ENCODE results near the gene DNPH1. TPM values are rescaled to one million over a fixed set of nuclear protein-coding genes. Genes with fewer than 3 reads are reported as not detected.

The DNPH1 gene
- total RNA-seq, 1 donor from 2014 or later, result 80.4 TPM

GRCh38 chr6:43264599-43265145 lies 35.4 kb upstream of the DNPH1 start:
- ATAC-seq, result no peak

DNA sequence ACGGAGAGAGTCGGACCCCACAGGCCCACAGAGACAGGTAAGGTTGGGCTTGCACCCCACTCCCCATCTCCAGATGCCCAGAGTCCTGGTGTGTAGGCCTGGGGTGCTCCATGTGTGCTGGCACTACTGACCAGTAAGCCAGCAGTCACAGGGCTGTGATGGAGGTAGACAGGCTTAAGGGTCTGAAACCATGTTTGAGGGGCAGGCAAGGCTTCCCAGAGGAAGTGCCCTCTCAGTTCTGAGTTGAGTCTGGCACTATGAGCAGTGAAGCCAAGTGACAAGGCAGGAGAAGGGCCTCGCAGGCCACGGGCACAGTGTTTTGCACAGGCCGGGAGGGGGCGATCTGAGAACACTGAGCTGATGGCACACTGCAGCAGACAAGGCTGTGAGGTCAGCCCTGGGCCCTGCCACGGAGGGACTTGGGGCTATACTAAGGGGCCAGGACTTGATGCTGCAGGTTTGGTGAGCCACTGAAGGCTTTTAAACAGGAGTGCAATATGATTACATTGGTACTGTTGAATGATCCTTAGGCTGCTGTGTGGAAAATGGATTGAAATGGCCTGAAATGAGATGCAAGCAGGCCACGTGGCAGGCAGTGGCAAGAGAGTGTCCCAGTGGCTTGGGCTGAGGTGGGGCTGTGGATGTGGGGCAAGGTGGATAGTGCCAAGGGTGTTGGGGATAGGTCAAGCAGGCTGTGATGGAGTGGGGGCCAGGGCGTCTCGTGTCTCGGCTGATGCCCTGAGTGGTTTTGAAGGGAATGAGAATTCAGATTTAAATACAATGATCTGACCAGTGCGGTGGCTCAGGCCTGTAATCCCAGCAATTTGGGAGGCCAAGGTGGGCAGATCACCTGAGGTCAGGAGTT lies 34.3 kb upstream of the DNPH1 start:
- DNase-seq (ENCODE audit: low spot score) (peak; percentile 83), ATAC-seq (peak; percentile 54)

More at GRCh38 chr6:43264599-43265145, 35.4 kb upstream of the DNPH1 start:
- no peak for DNase-seq (ENCODE audit: low spot score)

GRCh38 chr6:43262780-43263313 lies 33.6 kb upstream of the DNPH1 start:
- ATAC-seq, result no peak
- no peak for DNase-seq (ENCODE audit: low spot score)

GRCh38 chr6:43262000-43262779 lies 32.9 kb upstream of the DNPH1 start:
- ATAC-seq (no peak), DNase-seq (ENCODE audit: low spot score) (no peak)

GRCh38 chr6:43261198-43261597 lies 31.9 kb upstream of the DNPH1 start:
- DNase-seq (ENCODE audit: low spot score) (no peak), ATAC-seq (no peak)

- no peak for DNase-seq (ENCODE audit: low spot score)
- ATAC-seq, result no peak
Observed at GRCh38 chr6:43260791-43261190, 31.5 kb upstream of the DNPH1 start.

- DNase-seq (ENCODE audit: low spot score), result no peak
- ATAC-seq, result no peak
Observed at GRCh38 chr6:43258807-43259686, 29.8 kb upstream of the DNPH1 start.

GRCh38 chr6:43258180-43258579 lies 28.9 kb upstream of the DNPH1 start:
- DNase-seq (ENCODE audit: low spot score), result no peak
- no peak for ATAC-seq

DNA sequence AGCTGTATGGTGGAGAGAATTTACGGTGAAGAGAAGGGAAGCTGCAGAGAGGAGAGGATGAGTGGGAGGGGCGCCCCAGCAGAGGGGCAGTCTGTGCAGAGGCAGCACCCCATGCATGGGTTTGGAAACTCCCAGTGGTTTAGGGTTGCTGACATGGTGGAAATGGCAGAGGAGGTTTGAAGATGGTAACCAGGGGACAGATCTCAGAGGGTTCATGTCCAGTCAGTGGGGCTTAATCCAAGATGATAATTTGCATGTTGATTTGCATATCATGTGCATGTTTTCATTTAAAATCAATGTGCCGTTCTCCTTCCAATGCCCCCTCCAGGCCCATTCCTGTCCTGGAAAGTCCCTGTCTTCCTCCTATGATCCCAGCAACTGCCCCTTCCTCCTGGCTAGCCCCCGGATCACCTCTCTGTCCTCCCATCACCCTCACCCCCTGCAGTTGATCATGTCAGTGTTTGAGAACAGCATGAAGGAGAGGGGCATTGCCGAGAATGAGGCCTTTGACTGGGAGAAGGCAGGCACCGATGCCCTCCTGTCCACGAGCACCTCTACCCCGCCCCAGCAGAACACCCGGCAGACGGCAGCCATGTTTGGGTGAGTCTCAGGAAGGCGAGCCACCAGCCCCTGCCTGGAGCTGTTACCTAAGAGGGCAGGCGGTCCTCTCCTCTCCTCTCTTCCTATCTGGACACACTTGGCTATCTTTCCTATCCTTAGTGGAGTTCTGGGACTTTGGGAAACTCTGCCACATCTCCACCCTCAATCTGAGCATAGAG lies 28.3 kb upstream of the DNPH1 start:
- no peak for DNase-seq (ENCODE audit: low spot score)
- no peak for ATAC-seq

- no peak for DNase-seq (ENCODE audit: low spot score)
- ATAC-seq, result no peak
Observed at GRCh38 chr6:43256670-43257366, 27.5 kb upstream of the DNPH1 start.

DNA sequence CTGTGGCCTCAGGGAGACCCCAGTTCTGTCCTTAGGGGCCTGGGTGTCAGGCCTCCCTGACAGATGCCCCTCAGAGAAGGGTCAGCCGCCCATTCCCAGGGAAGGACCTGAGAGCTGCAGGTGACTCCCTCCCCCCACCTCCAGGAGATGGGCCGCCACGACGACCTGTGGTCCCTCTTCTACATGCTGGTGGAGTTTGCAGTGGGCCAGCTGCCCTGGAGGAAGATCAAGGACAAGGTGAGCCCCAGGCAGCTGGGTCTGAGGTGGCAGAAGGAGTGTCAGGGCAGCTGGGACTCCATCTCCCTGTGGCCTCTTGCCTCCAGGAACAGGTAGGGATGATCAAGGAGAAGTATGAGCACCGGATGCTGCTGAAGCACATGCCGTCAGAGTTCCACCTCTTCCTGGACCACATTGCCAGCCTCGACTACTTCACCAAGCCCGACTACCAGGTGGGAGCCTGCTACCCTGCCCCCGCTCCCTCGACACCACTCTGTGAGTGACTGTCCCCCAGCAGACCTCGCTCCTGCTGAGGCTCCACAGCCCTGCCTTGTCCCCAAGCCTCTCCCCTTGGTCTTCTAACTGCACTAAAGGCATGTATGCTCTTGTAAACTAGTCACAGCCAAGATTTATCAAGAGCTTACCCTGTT lies 26.2 kb upstream of the DNPH1 start:
- no peak for ATAC-seq
- no peak for DNase-seq (ENCODE audit: low spot score)

DNA sequence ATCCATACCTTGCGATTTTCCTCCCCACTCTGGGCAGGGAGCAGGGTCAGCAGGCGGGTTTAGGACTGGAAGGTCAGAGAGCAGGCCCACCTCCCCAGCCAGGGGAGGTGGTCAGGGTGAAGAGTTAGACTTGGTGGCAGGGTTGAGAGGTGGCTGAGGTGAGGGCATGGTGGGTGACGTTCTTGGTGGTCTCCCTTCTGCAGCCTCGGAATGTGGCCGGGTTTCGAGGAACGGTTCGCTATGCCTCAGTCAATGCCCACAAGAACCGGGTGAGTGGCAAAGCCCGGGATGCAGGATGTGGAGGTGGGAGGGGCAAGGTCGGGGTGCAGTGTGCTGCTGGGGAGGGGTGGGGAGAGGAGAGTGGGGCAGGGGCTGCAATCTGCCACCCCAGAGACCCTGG lies 25.6 kb upstream of the DNPH1 start:
- no peak for ATAC-seq
- no peak for DNase-seq (ENCODE audit: low spot score)

DNA sequence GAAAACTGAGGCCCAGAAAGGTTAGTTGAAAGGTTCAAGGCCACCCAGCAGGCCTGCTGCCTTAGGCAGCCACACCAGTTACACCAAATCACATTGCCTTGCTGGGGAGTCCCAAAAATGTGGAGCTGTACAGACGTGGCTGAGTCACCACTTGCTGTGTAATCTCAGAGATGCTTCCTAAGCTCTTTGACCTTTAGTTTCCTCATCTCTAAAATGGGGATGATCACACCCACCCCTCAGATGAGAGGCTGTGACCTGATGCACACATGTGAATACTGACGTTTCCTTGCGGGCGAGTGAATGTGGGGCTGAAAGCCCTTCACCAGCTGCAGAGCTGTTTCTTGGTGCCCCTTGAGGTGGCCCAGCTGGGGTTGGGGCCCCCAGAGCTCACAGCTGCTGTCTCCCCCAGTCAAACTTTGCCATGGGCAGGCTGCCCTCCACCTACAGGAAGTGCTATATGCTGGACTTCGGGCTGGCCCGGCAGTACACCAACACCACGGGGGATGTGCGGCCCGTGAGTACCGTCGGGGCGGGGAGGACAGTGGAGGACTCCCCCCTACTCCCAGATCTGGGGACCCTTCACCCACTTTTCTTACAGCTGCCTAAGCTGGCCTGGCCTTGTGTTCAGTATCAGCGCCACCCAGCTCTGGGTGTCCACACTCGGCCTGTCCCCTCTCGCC lies 25.0 kb upstream of the DNPH1 start:
- no peak for ATAC-seq
- no peak for DNase-seq (ENCODE audit: low spot score)

- DNase-seq (ENCODE audit: low spot score), result no peak
- ATAC-seq, result no peak
Observed at GRCh38 chr6:43253401-43253800, 24.1 kb upstream of the DNPH1 start.

DNA sequence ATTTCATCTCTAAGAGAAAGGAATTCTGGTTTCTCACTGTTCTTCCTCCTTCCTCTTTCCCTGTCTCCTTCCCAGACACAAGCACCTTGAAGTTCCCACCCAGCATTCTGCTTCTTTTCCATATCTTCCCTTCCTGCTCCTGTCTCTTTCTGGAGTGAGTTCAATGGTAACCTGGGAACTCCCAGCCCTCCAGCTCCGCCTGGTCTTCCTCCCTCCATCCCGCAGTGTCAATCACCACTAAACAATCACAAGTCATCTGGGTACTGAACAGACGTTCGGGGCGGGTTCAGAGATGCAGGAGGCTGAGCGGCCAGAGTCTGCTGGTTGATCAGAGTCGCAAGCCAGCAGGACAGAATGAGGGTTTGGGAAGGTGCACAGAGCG lies 21.7 kb upstream of the DNPH1 start:
- ATAC-seq (no peak), DNase-seq (ENCODE audit: low spot score) (no peak)

- DNase-seq (ENCODE audit: low spot score), result no peak
- ATAC-seq, result no peak
Observed at GRCh38 chr6:43248791-43249190, 19.5 kb upstream of the DNPH1 start.

DNA sequence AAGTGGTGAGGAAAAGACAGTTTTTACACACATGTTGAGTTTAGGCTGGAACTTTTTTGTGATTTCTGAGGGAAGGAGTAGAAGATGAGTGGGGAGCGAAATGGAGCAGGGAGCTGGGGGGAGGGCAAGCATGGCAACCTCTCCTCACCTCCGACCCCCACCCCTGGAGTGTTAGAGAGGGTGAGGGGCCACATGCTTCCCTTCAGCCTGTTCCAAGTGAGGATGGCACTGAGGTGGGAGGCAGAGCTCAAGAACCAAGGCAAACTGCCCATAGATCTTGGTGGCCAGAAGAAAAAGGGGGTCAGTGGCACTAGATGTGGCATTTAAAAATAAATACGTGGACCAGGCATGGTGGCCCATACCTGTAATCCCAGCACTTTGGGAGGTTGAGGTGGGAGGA lies 18.8 kb upstream of the DNPH1 start:
- DNase-seq (ENCODE audit: low spot score) (no peak), ATAC-seq (no peak)
